Neural cell (in vitro differentiated cells): ENCODE data around the gene RAET1G. TPM values are rescaled to one million over a fixed set of nuclear protein-coding genes. Genes with fewer than 3 reads are reported as not detected.
"Not testable (repeated sequence)": the region's sequence is repeated elsewhere in the genome, so short reads cannot be mapped to it uniquely, and the experiment has no call there.

Experiments
- H2AFZ ChIP-seq: fragments of 200-600, 300-800 bp; sonication (generic), shearing (Covaris generic); 2 replicates; pipeline ENCODE4 v1.6.0; 2014; ENCODE audit warnings: low read depth, mild to moderate bottlenecking, antibody characterized with exemption, low read length, moderate library complexity
- H3F3A ChIP-seq: fragments of 200-600 bp; shearing (Covaris generic); 2 replicates; pipeline ENCODE4 v1.6.1; 2016; ENCODE audit warnings: mild to moderate bottlenecking, moderate library complexity, mixed read lengths, antibody characterized with exemption, low read length; ENCODE audit not compliant: insufficient read depth, poor library complexity, severe bottlenecking
- H3K27ac ChIP-seq: fragments of 200-600, 300-800 bp; sonication (generic), shearing (Covaris generic); 2 replicates; pipeline ENCODE4 v1.5.1; 2014; ENCODE audit warnings: mild to moderate bottlenecking, low read length, moderate library complexity
- H3K27me3 ChIP-seq: fragments of 300-800, 200-600 bp; sonication (generic), shearing (Covaris generic); 2 replicates; pipeline ENCODE4 v1.6.0; 2014; ENCODE audit warnings: mild to moderate bottlenecking, low read depth, low read length, moderate library complexity; ENCODE audit not compliant: insufficient read depth
- H3K36me3 ChIP-seq: fragments of 300-800, 200-600 bp; sonication (generic), shearing (Covaris generic); 2 replicates; pipeline ENCODE4 v1.5.1; 2014; ENCODE audit warnings: mild to moderate bottlenecking, antibody characterized with exemption, low read length, moderate library complexity; ENCODE audit not compliant: insufficient read depth
- H3K4me2 ChIP-seq: fragments of 300-800, 200-600 bp; sonication (generic), shearing (Covaris generic); 2 replicates; pipeline ENCODE4 v1.6.0; 2014; ENCODE audit warnings: mild to moderate bottlenecking, low read length
- H3K4me3 ChIP-seq: fragments of 300-800, 200-600 bp; sonication (generic), shearing (Covaris generic); 2 replicates; pipeline ENCODE4 v1.5.1; 2014; ENCODE audit warnings: mild to moderate bottlenecking, low read length, moderate library complexity
- H3K79me2 ChIP-seq: fragments of 200-600 bp; shearing (Covaris generic); replicated peaks from 2 replicates; pipeline ENCODE4 v1.6.0; 2014; ENCODE audit warnings: mild to moderate bottlenecking, low read length, moderate library complexity; ENCODE audit not compliant: insufficient read depth
- H3K9ac ChIP-seq: fragments of 300-800, 200-600 bp; sonication (generic), shearing (Covaris generic); 2 replicates; pipeline ENCODE4 v1.6.1; 2016; ENCODE audit warnings: mild to moderate bottlenecking, low read length, mixed read lengths
- H3K9me2 ChIP-seq: fragments of 200-600 bp; shearing (Covaris generic); 2 replicates; pipeline ENCODE4 v1.6.1; 2016; ENCODE audit warnings: mild to moderate bottlenecking, low read length, mixed read lengths; ENCODE audit not compliant: insufficient read depth
- H3K9me3 ChIP-seq: fragments of 200-600, 300-800 bp; sonication (generic), shearing (Covaris generic); 2 replicates; pipeline ENCODE4 v1.6.1; 2016; ENCODE audit warnings: mild to moderate bottlenecking, mixed run types, low read length, moderate library complexity, mixed read lengths
- H4K20me1 ChIP-seq: fragments of 200-600 bp; shearing (Covaris generic); 2 replicates; pipeline ENCODE4 v1.6.1; 2016; ENCODE audit warnings: mild to moderate bottlenecking, mixed run types; ENCODE audit not compliant: insufficient read depth
- EP300 ChIP-seq: fragments of 450-650 bp; conservative IDR thresholded peaks from 2 replicates; pipeline ENCODE4 v1.6.1; 2014; ENCODE audit warnings: antibody characterized with exemption, mild to moderate bottlenecking, moderate library complexity; ENCODE audit not compliant: poor library complexity, severe bottlenecking
- EZH2 ChIP-seq: fragments of 200-600, 300-800 bp; shearing (Covaris generic), sonication (generic); IDR thresholded peaks from 2 replicates; pipeline ENCODE4 v1.6.1; 2014; ENCODE audit warnings: antibody characterized with exemption, low read length, borderline replicate concordance, mild to moderate bottlenecking; ENCODE audit not compliant: insufficient read depth, poor library complexity, severe bottlenecking
- POLR2AphosphoS5 ChIP-seq: IDR thresholded peaks from 2 replicates; pipeline ENCODE4 v1.6.1; 2012
- RAD21 ChIP-seq: fragments of 450-650 bp; conservative IDR thresholded peaks from 2 replicates; pipeline ENCODE4 v1.6.1; 2014; ENCODE audit warnings: antibody characterized with exemption, mild to moderate bottlenecking, moderate library complexity
- SMC3 ChIP-seq: fragments of 450-650 bp; conservative IDR thresholded peaks from 2 replicates; pipeline ENCODE4 v1.6.1; 2014; ENCODE audit warnings: antibody characterized with exemption, mild to moderate bottlenecking, moderate library complexity; ENCODE audit not compliant: poor library complexity
- TAF1 ChIP-seq: IDR thresholded peaks from 2 replicates; pipeline ENCODE4 v1.6.1; 2012; ENCODE audit warnings: low read depth
- polyA minus RNA-seq: library from RNA; depleted of rRNA, polyadenylated mRNA; stranded (reverse); fragments of >200 nt; gene quantifications from 2 replicates; pipeline ENCODE4 v1.2.3, GENCODE V29; 2014
- polyA plus RNA-seq: library from polyadenylated mRNA; depleted of rRNA; stranded (reverse); fragments of >200 nt; gene quantifications from 2 replicates; pipeline ENCODE4 v1.2.3, GENCODE V29; 2014
- TF ChIP-seq, protein P1 (sequence below): fragments of 450-650 bp; IDR thresholded peaks from 2 replicates; pipeline ENCODE4 v1.5.1; 2014; ENCODE audit warnings: antibody characterized with exemption, mild to moderate bottlenecking, moderate library complexity; ENCODE audit not compliant: poor library complexity, severe bottlenecking

Gene RAET1G
- polyA plus RNA-seq (not detected in 2 replicates), polyA minus RNA-seq (not detected in 2 replicates)

DNA sequence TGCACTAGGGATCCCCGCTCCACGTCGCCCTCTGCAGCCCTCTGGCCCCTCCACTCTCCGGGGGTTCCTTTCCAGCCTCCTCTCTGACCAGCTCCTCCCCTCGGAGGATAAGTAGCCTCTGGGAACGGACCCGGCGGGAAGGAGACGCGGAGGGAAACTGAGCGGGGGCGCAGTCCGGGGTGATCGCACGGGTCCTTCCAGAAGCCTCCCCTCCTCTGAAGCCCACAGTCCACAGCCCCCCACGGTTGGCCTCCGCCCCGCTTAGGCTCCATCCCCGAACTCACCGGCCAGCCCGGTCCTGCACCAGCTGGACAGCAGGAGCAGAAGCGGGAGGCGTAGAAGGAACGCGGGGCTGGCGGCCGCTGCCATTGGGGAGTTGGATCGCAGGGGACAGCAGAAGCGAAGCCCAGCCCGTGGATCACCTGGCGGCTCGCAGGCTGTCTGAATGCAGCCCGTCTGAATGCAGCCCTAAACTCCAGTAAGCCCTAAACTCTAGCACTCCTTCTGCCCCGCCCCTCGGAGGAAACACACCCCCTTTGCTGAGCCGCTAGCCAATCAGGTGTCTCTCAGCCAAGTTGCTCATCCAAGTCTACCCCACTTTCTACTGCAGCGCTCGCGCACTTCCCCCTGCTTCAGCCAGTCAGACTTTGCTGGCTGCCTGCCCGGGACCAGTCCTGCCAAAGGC, at the start of gene RAET1G:
TSS of gene RAET1G (minus strand) at position 480 of the 685 bp plus-strand sequence. CDS start at position 369, 111 bp downstream.
- Histone ChIP-seq H4K20me1 (no peaks in the 10 kb centered on the region), H3K4me2 (peak within 1 kb of the TSS; percentile 68), H3K9me2 (no peaks in the 10 kb centered on the region), H3K9me3 (peaks cover 4% of the 10 kb centered on the region), H3K4me3 (peak within 1 kb of the TSS; percentile 66), H3F3A (no peaks in the 10 kb centered on the region), H2AFZ (no peak within 1 kb of the TSS), H3K36me3 (no peaks in the 10 kb centered on the region), H3K79me2 (no peaks in the 10 kb centered on the region), H3K9ac (no peak within 1 kb of the TSS), H3K27me3 (peaks cover 78% of the 10 kb centered on the region), H3K27ac (no peak within 1 kb of the TSS)
- TF ChIP-seq, protein P1, sequence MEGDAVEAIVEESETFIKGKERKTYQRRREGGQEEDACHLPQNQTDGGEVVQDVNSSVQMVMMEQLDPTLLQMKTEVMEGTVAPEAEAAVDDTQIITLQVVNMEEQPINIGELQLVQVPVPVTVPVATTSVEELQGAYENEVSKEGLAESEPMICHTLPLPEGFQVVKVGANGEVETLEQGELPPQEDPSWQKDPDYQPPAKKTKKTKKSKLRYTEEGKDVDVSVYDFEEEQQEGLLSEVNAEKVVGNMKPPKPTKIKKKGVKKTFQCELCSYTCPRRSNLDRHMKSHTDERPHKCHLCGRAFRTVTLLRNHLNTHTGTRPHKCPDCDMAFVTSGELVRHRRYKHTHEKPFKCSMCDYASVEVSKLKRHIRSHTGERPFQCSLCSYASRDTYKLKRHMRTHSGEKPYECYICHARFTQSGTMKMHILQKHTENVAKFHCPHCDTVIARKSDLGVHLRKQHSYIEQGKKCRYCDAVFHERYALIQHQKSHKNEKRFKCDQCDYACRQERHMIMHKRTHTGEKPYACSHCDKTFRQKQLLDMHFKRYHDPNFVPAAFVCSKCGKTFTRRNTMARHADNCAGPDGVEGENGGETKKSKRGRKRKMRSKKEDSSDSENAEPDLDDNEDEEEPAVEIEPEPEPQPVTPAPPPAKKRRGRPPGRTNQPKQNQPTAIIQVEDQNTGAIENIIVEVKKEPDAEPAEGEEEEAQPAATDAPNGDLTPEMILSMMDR = no peak
- TF ChIP-seq EZH2 = peak; percentile 58
- TF ChIP-seq EP300 = no peak

- Histone ChIP-seq H3K36me3 (no peaks in the 10 kb centered on the region), H3K27me3 (peaks cover 32% of the 10 kb centered on the region), H3K4me3 (no peak overlapping the region), H3K9ac (no peak overlapping the region), H3K79me2 (no peaks in the 10 kb centered on the region), H3K27ac (no peak overlapping the region), H3F3A (no peaks in the 10 kb centered on the region), H4K20me1 (no peaks in the 10 kb centered on the region), H3K4me2 (no peak overlapping the region), H3K9me2 (no peaks in the 10 kb centered on the region), H3K9me3 (no peaks in the 10 kb centered on the region), H2AFZ (no peak overlapping the region)
- TF ChIP-seq POLR2AphosphoS5 (no peak), TAF1 (no peak), RAD21 (no peak), SMC3 (no peak), EZH2 (no peak), EP300 (no peak)
- TF ChIP-seq, protein P1 = no peak
Measured at GRCh38 chr6:149969635-149970034, 46.7 kb upstream of the RAET1G start.

DNA sequence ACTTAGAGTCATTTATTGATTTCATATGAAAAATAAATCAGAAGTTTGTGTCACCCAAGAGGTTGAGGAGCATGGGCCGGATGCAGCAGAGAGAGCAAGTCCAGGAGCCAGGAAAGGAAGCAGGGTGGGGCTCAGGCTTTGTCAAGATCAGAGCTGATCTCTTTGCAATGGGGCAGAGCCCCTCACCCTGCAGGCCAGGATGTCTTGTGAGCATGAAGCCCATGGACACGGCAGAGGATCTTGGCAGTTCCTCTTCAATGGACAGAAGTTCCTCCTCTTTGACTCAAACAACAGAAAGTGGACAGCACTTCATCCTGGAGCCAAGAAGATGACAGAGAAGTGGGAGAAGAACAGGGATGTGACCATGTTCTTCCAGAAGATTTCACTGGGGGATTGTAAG, 46.0 kb upstream of the RAET1G start:
- not testable (repeated sequence) for H3K9ac ChIP-seq, H3F3A ChIP-seq, H3K36me3 ChIP-seq, H3K9me3 ChIP-seq, H3K79me2 ChIP-seq, H3K4me3 ChIP-seq, H3K27ac ChIP-seq, H3K4me2 ChIP-seq, H4K20me1 ChIP-seq, H2AFZ ChIP-seq, H3K9me2 ChIP-seq
- peaks cover 38% of the 10 kb centered on the region for H3K27me3 ChIP-seq

- H3F3A ChIP-seq, H4K20me1 ChIP-seq, H3K9ac ChIP-seq, H3K9me3 ChIP-seq, H3K4me2 ChIP-seq, H2AFZ ChIP-seq, H3K9me2 ChIP-seq, H3K79me2 ChIP-seq, H3K27ac ChIP-seq, H3K36me3 ChIP-seq, H3K4me3 ChIP-seq: not testable (repeated sequence)
- H3K27me3 ChIP-seq = peaks cover 45% of the 10 kb centered on the region
Measured at GRCh38 chr6:149967999-149968398, 45.1 kb upstream of the RAET1G start.
